GM23338 (cell line): Measurements from ENCODE around the gene CASKIN2. TPM values are rescaled to one million over a fixed set of nuclear protein-coding genes. Genes with fewer than 3 reads are reported as not detected.

ENCODE experiments used
- ATAC-seq: fragments of 200-7000 bp; cut with Tn5 transposase; 3 replicates; pipeline ENCODE4 v1.9.1; 2020
- DNase-seq: peaks from one replicate; pipeline ENCODE4 v3.0.0-alpha.2; 2015; ENCODE audit warnings: low spot score
- H2AFZ ChIP-seq: fragments of 200-600 bp; sonication (generic); 2 replicates; pipeline ENCODE4 v1.8.0; 2016; ENCODE audit warnings: antibody characterized with exemption, mild to moderate bottlenecking, moderate library complexity
- H3F3A ChIP-seq: fragments of 200-600 bp; sonication (generic); replicated peaks from 2 replicates; pipeline ENCODE4 v1.8.0; 2017; ENCODE audit warnings: antibody characterized with exemption, mixed run types, low read depth
- H3K27ac ChIP-seq: fragments of 200-600 bp; sonication (generic); 2 replicates; pipeline ENCODE4 v1.6.1; 2016; ENCODE audit warnings: low read depth
- H3K27me3 ChIP-seq: fragments of 200-600 bp; sonication (generic); 2 replicates; pipeline ENCODE4 v1.8.0; 2016; ENCODE audit warnings: mild to moderate bottlenecking, mixed run types, moderate library complexity; ENCODE audit not compliant: insufficient read depth
- H3K36me3 ChIP-seq: fragments of 200-600 bp; sonication (generic); 2 replicates; pipeline ENCODE4 v1.8.0; 2016; ENCODE audit warnings: mild to moderate bottlenecking; ENCODE audit not compliant: insufficient read depth
- H3K4me1 ChIP-seq: fragments of 200-600 bp; sonication (generic); 2 replicates; pipeline ENCODE4 v1.8.0; 2016; ENCODE audit warnings: mild to moderate bottlenecking, moderate library complexity; ENCODE audit not compliant: insufficient read depth
- H3K4me2 ChIP-seq: fragments of 200-600 bp; sonication (generic); 2 replicates; pipeline ENCODE4 v1.7.1; 2017; ENCODE audit warnings: mixed run types
- H3K4me3 ChIP-seq: fragments of 200-600 bp; sonication (generic); 2 replicates; pipeline ENCODE4 v1.6.1; 2016; ENCODE audit warnings: mixed run types
- H3K79me2 ChIP-seq: fragments of 200-600 bp; sonication (generic); replicated peaks from 2 replicates; pipeline ENCODE4 v1.8.0; 2017; ENCODE audit warnings: mild to moderate bottlenecking; ENCODE audit not compliant: insufficient read depth
- H3K9me2 ChIP-seq: fragments of 200-600 bp; sonication (generic); 2 replicates; pipeline ENCODE4 v1.8.0; 2017; ENCODE audit not compliant: insufficient read depth
- H4K20me1 ChIP-seq: fragments of 200-600 bp; sonication (generic); replicated peaks from 2 replicates; pipeline ENCODE4 v1.8.0; 2017; ENCODE audit warnings: mild to moderate bottlenecking; ENCODE audit not compliant: insufficient read depth
- H3K27ac Mint-ChIP-seq: 2 replicates; pipeline ENCODE4 v1.8.0; 2020; ENCODE audit warnings: inconsistent platforms, mild to moderate bottlenecking, moderate library complexity, mixed read lengths
- H3K27me3 Mint-ChIP-seq: 3 replicates; pipeline ENCODE4 v1.8.0; 2022; ENCODE audit warnings: low read depth, mild to moderate bottlenecking, moderate library complexity, mixed read lengths, inconsistent platforms; ENCODE audit not compliant: insufficient read depth, poor library complexity
- H3K36me3 Mint-ChIP-seq: 3 replicates; pipeline ENCODE4 v1.8.0; 2021; ENCODE audit warnings: low read depth, mild to moderate bottlenecking, inconsistent platforms, moderate library complexity, mixed read lengths
- H3K4me1 Mint-ChIP-seq: 3 replicates; pipeline ENCODE4 v1.8.0; 2020; ENCODE audit warnings: mild to moderate bottlenecking, inconsistent platforms, mixed read lengths
- H3K4me3 Mint-ChIP-seq: 3 replicates; pipeline ENCODE4 v1.8.0; 2021; ENCODE audit warnings: moderate library complexity, mild to moderate bottlenecking, inconsistent platforms, mixed read lengths
- H3K9me3 Mint-ChIP-seq: 3 replicates; pipeline ENCODE4 v1.8.0; 2020; ENCODE audit warnings: moderate library complexity, mild to moderate bottlenecking, inconsistent platforms, mixed read lengths
- CREB1 ChIP-seq: fragments of 250-450 bp; sonication (Bioruptor Pico); IDR thresholded peaks from 2 replicates; pipeline ENCODE4 v1.5.0; 2020; ENCODE audit warnings: low read depth, mild to moderate bottlenecking, moderate library complexity
- EZH2 ChIP-seq: fragments of 200-600 bp; sonication (generic); IDR thresholded peaks from one replicate; pipeline ENCODE4 v1.8.0; 2017; ENCODE audit warnings: antibody characterized with exemption, mild to moderate bottlenecking, low read depth; ENCODE audit not compliant: unreplicated experiment
- EZH2phosphoT487 ChIP-seq: fragments of 200-600 bp; sonication (generic); IDR thresholded peaks from one replicate; pipeline ENCODE4 v1.8.1; 2018; ENCODE audit warnings: antibody characterized with exemption; ENCODE audit not compliant: unreplicated experiment
- NANOG ChIP-seq: IDR thresholded peaks from 2 replicates; pipeline ENCODE4 v1.6.1; 2016; ENCODE audit warnings: antibody characterized with exemption, borderline replicate concordance
- POLR2AphosphoS5 ChIP-seq: IDR thresholded peaks from 2 replicates; pipeline ENCODE4 v1.6.1; 2016; ENCODE audit warnings: antibody characterized with exemption, low read depth
- ZNF114 ChIP-seq: fragments of 250-450 bp; sonication (Bioruptor Pico); IDR thresholded peaks from 2 replicates; pipeline ENCODE4 v1.5.0; 2020; ENCODE audit warnings: mild to moderate bottlenecking, moderate library complexity
- ZNF331 ChIP-seq: fragments of 250-450 bp; sonication (Bioruptor Pico); IDR thresholded peaks from 2 replicates; pipeline ENCODE4 v1.5.0; 2020; ENCODE audit warnings: low read depth, mild to moderate bottlenecking, moderate library complexity
- polyA plus RNA-seq: library from polyadenylated mRNA; unstranded; fragments of >200 nt; fragmentation: Nextera tagmentation; extraction: Ambion mirVana; gene quantifications from 2 replicates; pipeline ENCODE4 v1.2.1, GENCODE V29; 2016
- total RNA-seq: library from RNA; depleted of rRNA; stranded (reverse); fragments of >200 nt; shearing (Covaris generic); gene quantifications from 2 replicates; pipeline ENCODE4 v1.2.3, GENCODE V29; 2014
- TF ChIP-seq, protein P1 (sequence below): IDR thresholded peaks from one replicate; pipeline ENCODE4 v1.6.1; 2018; ENCODE audit warnings: antibody characterized with exemption; ENCODE audit not compliant: unreplicated experiment
- TF ChIP-seq, protein P2 (sequence below): IDR thresholded peaks from 2 replicates; pipeline ENCODE4 v1.6.1; 2016; ENCODE audit warnings: antibody characterized with exemption
- TF ChIP-seq, protein P3 (sequence below), 2 experiments: fragments of 200-600 bp in 1 of 2; sonication (generic) in 1 of 2; conservative IDR thresholded peaks; 2 replicates each; pipeline versions ENCODE4 v1.5.1 to v1.6.1; 2016 to 2017; ENCODE audit warnings: antibody characterized with exemption in 2 of 2, low read depth in 2 of 2, mild to moderate bottlenecking in 2 of 2, moderate library complexity in 1 of 2

CASKIN2 gene
- total and polyA plus RNA-seq, 2 experiments from 2014 or later: 4.9 to 21.5 TPM

DNA sequence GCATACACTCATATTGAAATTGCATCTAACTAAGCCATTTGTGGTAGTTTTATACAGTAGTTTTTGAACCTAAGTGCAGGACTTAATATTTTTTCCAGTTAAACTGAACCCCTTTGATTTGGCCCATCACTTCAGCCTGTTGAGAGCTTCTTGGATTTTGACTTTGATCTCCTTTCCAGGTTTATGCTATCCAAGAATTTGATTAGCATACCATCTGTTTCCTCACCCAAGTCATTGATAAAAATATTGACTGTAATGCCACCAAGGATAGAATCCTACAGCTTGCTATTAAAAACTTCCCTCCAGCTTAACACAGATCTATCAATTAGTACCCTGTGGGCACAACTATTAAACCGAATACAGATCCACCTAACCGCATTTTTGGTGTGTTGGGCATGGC, 51.7 kb downstream of the CASKIN2 start (continued):
- TF ChIP-seq, protein P1, sequence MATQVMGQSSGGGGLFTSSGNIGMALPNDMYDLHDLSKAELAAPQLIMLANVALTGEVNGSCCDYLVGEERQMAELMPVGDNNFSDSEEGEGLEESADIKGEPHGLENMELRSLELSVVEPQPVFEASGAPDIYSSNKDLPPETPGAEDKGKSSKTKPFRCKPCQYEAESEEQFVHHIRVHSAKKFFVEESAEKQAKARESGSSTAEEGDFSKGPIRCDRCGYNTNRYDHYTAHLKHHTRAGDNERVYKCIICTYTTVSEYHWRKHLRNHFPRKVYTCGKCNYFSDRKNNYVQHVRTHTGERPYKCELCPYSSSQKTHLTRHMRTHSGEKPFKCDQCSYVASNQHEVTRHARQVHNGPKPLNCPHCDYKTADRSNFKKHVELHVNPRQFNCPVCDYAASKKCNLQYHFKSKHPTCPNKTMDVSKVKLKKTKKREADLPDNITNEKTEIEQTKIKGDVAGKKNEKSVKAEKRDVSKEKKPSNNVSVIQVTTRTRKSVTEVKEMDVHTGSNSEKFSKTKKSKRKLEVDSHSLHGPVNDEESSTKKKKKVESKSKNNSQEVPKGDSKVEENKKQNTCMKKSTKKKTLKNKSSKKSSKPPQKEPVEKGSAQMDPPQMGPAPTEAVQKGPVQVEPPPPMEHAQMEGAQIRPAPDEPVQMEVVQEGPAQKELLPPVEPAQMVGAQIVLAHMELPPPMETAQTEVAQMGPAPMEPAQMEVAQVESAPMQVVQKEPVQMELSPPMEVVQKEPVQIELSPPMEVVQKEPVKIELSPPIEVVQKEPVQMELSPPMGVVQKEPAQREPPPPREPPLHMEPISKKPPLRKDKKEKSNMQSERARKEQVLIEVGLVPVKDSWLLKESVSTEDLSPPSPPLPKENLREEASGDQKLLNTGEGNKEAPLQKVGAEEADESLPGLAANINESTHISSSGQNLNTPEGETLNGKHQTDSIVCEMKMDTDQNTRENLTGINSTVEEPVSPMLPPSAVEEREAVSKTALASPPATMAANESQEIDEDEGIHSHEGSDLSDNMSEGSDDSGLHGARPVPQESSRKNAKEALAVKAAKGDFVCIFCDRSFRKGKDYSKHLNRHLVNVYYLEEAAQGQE: no peak
- TF ChIP-seq ZNF331 (CRISPR knock-in tag): no peak
- no peak for TF ChIP-seq POLR2AphosphoS5
- TF ChIP-seq EZH2phosphoT487: no peak
- TF ChIP-seq ZNF114: no peak
- TF ChIP-seq, protein P2, sequence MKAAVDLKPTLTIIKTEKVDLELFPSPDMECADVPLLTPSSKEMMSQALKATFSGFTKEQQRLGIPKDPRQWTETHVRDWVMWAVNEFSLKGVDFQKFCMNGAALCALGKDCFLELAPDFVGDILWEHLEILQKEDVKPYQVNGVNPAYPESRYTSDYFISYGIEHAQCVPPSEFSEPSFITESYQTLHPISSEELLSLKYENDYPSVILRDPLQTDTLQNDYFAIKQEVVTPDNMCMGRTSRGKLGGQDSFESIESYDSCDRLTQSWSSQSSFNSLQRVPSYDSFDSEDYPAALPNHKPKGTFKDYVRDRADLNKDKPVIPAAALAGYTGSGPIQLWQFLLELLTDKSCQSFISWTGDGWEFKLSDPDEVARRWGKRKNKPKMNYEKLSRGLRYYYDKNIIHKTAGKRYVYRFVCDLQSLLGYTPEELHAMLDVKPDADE: no peak

DNA sequence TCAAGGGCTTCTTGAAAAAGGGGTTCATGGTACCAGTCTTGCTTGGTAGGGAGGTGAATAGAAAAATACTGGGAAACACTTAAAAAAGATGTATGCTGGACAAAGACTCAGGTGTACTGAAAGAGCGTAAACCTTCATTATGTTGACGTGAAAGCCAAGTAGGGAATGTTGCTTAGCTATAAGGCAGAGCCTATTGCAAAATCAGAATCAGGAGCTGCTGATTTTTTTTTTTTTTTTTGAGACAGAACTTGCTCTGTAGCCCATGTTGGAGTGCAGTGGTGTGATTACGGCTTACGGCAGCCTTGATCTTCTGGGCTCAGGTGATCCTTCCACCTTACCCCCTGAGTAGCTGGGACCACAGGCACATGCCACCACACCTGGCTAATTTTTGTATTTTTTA, 55.0 kb downstream of the CASKIN2 start:
- Histone ChIP-seq H3K36me3 (no peaks in the 10 kb centered on the region), H4K20me1 (no peaks in the 10 kb centered on the region; the same call in none of the 2 replicates), H3K4me1 (peaks cover 8% of the 10 kb centered on the region), H3K79me2 (peaks cover 21% of the 10 kb centered on the region), H3K4me3 (no peak overlapping the region), H3K27ac (no peak overlapping the region), H3K4me2 (no peak overlapping the region), H2AFZ (no peak overlapping the region), H3K9me2 (no peaks in the 10 kb centered on the region), H3F3A (no peaks in the 10 kb centered on the region), H3K27me3 (no peaks in the 10 kb centered on the region)
- H3K27me3 Mint-ChIP-seq: peaks cover 2% of the 10 kb centered on the region
- H3K9me3 Mint-ChIP-seq: no peaks in the 10 kb centered on the region
- DNase-seq: no peak
- TF ChIP-seq, protein P2: no peak
- TF ChIP-seq, protein P1: no peak
- TF ChIP-seq, protein P3, sequence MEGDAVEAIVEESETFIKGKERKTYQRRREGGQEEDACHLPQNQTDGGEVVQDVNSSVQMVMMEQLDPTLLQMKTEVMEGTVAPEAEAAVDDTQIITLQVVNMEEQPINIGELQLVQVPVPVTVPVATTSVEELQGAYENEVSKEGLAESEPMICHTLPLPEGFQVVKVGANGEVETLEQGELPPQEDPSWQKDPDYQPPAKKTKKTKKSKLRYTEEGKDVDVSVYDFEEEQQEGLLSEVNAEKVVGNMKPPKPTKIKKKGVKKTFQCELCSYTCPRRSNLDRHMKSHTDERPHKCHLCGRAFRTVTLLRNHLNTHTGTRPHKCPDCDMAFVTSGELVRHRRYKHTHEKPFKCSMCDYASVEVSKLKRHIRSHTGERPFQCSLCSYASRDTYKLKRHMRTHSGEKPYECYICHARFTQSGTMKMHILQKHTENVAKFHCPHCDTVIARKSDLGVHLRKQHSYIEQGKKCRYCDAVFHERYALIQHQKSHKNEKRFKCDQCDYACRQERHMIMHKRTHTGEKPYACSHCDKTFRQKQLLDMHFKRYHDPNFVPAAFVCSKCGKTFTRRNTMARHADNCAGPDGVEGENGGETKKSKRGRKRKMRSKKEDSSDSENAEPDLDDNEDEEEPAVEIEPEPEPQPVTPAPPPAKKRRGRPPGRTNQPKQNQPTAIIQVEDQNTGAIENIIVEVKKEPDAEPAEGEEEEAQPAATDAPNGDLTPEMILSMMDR (conservative IDR thresholded peaks at IDR 0.05; ENCODE audit: low read depth in 2 of 2): no peak
- TF ChIP-seq CREB1 (CRISPR knock-in tag): no peak
- TF ChIP-seq EZH2: no peak
- TF ChIP-seq NANOG: no peak
- no peak for TF ChIP-seq ZNF331 (CRISPR knock-in tag)
- TF ChIP-seq POLR2AphosphoS5: no peak
- TF ChIP-seq ZNF114: no peak
- no peak overlapping the region; the same call in 1 of the 2 replicates for H3K27ac Mint-ChIP-seq
- H3K36me3 Mint-ChIP-seq: no peaks in the 10 kb centered on the region
- ATAC-seq: no peak
- no peak overlapping the region for H3K4me3 Mint-ChIP-seq
- H3K4me1 Mint-ChIP-seq: peaks cover 12% of the 10 kb centered on the region
